HG02852 (cell line): ENCODE results near the gene RFFL.
A peak's percentile ranks its signal among the peaks of the same experiment; 100 is the strongest.

Experiments
- ATAC-seq: cut with Tn5 transposase; IDR thresholded peaks from one replicate; pipeline ENCODE4 v1.9.1; 2021; ENCODE audit warnings: mild to moderate bottlenecking, moderate library complexity; ENCODE audit not compliant: unreplicated experiment

The RFFL gene

DNA sequence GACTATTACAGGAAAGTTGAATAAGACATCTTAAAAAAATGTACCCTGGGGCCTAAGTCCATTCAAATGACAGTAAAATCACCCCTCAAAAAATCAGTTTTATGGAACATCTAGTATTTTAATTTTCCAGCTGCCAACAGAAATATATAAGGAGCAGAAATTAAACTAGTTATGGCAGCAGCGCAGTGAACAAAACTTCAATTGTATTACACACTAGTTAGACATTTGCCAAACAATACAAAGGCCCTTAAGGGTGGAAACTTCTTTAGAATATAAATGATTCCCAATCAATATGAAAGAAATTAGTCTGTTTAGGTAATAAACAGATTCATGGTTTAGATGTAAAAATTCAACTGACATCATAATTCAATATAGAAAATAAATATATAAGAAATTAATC lies 18.1 kb upstream of the RFFL start:
- ATAC-seq, result no peak

DNA sequence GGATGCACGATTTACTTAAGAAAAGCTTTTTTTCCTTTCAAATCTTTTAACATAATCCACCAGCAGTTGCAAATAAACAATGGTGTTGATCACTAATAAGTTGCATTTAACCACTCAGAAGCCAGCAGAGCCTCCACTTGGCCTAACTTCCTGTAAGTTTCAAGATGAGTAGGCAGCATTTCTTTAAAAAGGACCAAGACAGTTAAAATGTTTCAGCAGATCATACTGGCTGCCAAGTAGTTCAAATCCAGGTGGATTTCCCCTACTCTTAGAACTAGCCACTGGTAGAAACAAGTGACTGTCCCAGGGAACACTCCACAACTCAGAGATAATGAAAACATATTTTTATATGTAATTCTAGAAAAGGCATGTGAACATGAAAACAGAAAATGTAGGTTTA lies 17.0 kb upstream of the RFFL start:
- peak; percentile 77 for ATAC-seq

GRCh38 chr17:35079547-35080423 lies 16.3 kb upstream of the RFFL start:
- ATAC-seq, result no peak

DNA sequence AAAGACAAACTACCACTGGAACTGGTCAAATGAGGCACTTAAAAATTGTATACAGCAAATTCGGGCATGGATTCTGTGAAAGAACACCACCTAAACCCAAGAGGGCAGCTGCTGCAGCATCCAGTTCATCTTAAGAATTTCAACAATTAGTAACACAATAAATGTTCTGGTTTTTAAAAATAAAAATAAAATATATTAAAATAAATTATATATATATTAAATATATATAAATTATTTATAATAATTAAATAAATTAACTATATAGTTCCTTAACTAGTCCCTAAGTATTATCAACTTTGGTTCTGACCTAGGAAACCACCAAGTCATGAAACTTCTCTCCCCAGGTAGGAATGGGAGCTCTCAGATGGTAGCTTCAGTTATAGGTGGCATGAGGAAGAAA lies 13.4 kb upstream of the RFFL start:
- ATAC-seq, result no peak

DNA sequence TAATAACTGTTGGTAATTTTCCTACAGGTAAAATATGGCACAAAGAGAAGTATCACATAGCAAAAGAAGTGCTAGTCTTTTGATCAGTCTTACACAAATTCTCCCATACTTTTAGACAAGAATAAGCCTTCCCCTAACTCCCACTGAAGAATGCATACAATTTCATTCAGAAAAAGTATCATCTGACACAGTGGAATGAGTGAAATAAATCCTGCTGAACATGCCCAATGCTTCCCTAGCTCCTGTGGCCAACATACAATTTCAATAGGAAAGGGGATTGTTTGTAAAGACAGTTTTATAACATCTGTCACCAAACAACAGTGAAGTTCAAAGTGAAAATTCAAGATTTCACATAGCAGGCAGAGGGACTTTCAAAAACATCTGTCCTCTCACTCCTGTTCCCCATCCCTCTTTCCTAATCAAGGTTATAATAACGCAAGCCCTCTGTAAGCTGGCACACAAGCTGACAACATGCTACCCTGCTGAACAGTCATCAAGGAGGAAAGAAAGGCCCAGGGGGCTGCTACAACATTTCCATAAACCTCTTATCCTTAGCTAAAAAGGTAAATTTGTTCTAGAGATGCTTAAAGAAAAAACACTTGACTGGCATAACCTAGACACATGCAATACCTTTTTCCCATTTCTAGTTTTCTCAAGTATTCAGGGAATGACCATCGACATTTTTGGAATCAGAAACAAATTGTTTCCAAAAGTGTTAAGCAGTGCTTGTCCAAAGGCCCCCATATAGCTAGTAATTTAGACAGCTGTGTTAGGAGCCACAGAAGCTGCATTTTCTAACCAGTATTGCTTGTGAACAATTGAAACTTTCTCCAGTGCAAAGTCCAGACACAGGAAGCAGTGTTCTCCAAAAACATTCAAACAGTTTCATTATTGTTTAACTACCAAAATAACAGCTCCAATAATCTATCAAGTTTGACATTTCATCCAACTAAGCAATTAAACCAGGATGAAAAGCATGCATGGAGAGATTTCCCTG lies 11.5 kb upstream of the RFFL start:
- ATAC-seq, result no peak

- ATAC-seq, result no peak
These were observed 10.6 kb upstream of the RFFL start for GRCh38 chr17:35073991-35074627.

DNA sequence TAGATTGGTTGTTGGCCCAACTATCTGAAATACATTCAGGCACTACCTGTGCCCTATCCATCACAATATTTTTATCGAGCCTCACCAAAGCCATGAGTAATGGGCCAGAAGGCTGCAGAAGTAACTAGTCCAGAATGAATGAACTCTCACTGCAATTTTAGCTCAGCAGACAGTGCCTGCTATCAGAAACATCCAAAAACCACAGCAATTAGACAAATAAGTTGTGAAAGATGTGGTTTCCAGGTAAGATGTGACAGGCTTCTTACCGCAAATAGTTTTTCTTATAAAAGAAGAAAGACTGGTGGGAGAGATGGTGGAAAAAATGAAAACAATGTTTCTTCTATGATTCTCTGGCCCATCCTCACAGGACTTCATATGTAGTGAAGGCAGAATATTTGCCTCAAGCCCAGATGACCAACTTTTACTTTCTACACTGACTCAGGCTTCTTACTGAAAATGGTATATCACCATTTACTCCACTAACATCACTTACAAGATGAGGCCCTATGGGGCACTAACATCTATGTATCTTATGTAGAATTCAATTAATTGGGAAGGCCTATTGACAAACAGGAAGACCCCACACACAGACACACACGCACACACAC lies 9.8 kb upstream of the RFFL start:
- ATAC-seq, result no peak

DNA sequence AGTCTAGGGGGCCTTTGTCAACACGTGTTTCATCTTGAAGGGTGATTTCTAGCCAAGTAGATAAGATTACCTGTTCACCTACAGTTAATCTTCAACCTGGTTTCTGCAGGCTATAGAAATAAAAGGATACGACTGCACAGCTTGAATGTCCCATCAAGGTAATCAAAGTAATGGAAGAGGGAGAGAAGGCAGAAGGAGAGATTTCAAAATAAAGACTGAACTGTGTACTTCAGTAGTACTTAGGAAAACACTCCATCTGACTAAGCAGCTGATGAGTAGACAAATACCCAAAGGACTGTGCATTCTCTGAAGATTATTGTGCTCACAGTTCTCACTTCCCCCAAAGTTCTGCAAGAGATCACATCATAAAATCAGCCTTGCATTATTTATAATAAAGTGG lies 5.8 kb upstream of the RFFL start:
- no peak for ATAC-seq

GRCh38 chr17:35068249-35068648 lies 4.7 kb upstream of the RFFL start:
- no peak for ATAC-seq

DNA sequence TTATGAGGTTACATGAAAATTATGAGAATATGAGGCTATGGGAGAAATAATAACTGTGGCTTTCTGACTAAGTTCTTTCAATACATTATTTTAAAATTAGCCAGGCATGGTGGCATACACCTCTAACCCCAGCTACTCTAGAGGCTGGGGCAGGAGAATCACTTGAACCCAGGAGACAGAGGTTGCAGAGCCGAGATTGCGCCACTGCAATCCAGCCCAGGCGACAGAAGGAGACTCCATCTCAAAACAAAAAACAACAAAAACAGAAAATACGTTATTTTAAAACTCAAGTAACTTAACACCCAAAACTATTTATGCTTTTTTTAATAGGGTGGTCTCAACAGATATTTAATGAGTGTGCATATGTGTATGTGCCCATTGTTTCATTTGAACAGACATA lies 2.4 kb upstream of the RFFL start:
- no peak for ATAC-seq

DNA sequence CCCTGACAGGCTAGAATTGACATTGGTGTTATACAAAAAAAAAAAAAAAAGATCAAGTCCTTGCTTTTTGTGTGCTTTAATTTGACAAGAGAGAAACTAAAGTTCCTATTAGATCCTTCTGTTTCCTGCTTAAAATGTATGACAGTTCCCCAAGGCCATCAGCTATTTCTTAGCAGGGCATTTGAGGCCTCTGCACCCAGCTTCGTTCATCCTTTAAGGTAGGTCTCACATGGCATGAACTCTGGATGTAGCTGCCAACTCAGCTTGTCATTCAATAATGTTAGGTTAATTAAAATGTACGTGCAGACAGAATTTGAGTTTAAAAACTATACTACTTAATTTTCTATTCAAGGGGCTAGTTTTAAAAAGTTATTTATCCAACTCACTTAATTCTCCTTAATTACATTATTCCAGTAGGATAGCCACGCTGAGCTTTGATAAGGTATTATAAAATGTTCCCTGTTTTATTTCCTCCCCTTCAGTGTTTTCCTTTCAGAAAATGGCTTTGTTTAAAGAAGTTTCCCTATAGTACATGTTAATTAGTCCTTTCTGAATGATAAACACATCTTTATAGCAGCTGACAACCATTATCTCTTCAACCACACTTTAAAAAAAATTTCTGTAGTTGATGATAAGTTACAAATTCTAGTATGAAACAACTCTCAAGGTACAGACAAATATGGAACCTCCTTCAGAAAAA lies 1.2 kb upstream of the RFFL start:
- ATAC-seq, result no peak

DNA sequence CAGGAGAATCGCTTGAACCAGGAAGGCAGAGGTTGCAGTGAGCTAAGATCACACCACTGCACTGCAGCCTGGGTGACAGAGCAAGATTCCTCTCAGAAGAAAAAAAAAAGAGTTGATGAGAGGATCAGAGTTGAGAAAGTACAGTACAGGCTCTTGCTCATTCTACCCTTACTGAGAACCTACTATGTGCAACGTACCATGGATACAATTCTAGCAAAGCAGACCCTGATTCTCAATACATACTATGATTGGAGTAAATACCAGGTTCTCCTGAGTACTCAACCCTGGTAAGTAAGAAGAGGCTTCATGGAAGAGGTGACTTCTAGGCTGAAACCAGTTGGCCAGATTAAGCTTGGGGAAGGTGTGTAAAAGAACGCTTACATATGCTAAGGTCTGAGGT lies 1.2 kb downstream of the RFFL start:
- no peak for ATAC-seq

DNA sequence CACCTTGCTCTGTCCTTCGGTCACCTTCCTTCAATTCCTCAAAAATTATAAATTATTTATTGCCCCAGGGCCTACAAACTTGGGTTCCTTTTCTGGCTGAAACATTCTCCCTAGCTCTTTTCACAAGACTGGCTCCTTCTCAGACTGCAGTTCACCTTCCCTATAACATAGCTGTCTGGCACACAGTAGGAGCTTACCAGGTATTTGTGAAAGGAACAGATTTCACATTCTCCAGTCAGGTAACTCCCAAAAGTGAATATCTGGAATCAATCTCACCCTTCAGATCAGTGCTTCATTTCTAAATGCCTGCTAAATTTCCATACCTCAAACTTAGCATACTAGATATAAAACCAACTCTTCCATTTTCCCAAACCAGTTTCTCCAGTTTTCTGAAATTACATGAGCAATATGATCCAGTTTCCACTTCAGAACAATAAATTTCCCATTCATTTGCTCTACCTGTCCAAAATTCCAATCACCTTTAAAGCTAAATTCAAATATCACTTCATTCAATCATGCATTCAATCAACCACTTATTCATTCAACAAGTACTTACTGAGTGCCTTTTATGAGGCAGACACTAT lies 6.1 kb downstream of the RFFL start:
- ATAC-seq, result no peak

GRCh38 chr17:35056013-35056412 lies 7.5 kb downstream of the RFFL start:
- no peak for ATAC-seq

GRCh38 chr17:35053204-35053603 lies 10.3 kb downstream of the RFFL start:
- ATAC-seq, result no peak

DNA sequence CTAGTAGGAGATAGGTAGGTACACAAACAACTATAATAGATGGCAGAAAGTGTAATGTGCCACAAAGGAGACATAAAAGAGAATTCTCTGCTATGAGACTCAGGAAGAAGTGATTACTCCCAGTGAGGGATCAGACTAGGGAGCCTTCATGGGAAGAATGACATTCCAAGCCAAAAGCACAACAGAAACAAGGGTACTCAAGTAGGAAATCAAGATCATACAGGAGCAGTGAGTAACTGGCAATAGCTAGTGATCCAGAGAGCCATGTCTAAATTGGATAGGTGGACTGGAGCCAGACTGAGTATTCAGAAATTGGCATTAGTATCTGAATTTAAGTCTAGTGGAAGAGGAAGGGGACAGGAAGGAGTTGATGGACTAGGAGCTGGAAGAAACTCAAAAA lies 10.7 kb downstream of the RFFL start:
- no peak for ATAC-seq

GRCh38 chr17:35052241-35052610 lies 11.3 kb downstream of the RFFL start:
- no peak for ATAC-seq

DNA sequence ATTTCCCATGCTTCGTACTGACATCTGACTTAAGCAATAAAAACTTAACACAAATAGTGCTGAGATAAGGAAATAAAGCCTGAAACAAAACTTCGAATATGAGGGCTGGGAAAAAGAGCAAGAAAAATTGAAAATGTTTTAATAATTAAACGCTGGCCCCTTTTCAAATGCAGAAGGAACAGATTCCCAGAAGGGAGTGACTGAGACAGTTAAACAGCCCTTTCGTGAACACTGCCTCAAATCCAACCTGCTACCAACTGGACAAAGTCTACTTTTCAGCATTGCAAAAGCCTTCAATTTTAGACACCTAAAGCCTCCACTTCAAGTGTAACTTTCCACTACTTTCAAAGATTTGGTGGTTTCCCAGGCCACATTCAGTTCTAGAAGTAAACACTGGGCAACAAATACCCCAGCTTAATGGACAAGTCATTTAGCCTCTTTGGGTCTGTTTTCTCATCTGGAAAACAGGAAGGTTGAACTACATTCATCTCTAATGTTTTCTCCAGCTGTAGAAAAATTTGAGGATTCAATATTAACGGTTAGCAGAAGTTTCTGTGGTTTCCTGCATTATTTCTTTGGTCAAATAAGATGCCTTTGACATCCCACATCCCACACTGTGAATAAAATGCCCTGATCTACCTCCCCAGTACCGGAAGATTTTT lies 11.8 kb downstream of the RFFL start:
- ATAC-seq, result no peak

- peak; percentile 64 for ATAC-seq
These were observed 12.3 kb downstream of the RFFL start for GRCh38 chr17:35051183-35051578.
